SK-N-MC (cell line): ENCODE results near the gene CLC.

ENCODE experiments used
- EZH2 ChIP-seq: fragments of 200-600 bp; sonication (generic); IDR thresholded peaks from one replicate; pipeline ENCODE4 v1.6.1; 2017; ENCODE audit warnings: antibody characterized with exemption
- FOXP2 ChIP-seq: optimal IDR thresholded peaks from 2 replicates; pipeline ENCODE3; 2011; ENCODE audit warnings: mild to moderate bottlenecking, moderate library complexity; ENCODE audit not compliant: insufficient read depth; ENCODE audit errors: extremely low read length, control extremely low read depth
- POLR2AphosphoS5 ChIP-seq: IDR thresholded peaks from 2 replicates; pipeline ENCODE4 v1.6.1; 2012; ENCODE audit warnings: mild to moderate bottlenecking, low read depth, low read length, borderline replicate concordance

DNA sequence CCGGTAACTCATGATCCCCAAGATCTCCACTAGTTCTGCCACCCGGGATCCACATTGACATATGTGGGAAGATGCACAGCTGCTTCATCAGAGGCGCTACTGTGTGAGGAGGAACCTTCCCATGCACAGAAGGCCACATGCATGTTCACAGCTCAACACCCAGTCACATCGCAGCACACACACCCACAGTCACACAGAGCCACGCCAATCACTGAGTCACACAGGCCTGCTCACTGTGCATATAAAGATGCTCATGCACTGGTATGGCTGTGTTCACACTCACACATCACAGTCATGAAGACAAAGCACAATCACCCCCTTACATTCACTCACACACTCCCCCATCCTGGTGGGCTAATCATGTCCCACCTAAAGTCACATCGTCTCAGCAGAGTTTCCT lies 9.8 kb downstream of the CLC start:
- no peak for TF ChIP-seq POLR2AphosphoS5
- TF ChIP-seq EZH2 = no peak
- no peak for TF ChIP-seq FOXP2
